ENCODE data around the gene PDGFRB.

Gene PDGFRB

DNA sequence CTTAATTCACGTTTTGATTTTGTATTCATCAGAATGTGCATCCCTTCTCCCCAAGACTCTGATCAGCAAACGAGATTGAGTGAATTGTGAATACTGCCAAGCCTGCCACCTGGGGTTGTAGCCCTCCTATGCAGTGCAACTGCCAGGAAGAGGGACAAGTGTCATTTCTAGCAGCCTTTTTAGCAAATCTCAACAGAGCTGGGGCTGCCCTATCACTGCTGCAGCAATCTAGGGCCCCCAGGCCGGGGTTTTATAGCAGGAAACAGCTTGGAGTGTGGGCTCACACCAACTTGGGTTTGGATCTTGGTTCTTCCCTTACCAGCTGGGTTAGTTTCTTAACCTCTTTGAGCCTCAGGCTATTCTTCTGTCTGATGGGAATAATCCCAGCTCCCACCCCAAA, 73.3 kb downstream of the PDGFRB start:
- H3K27ac ChIP-seq: no peak overlapping the region
- TF ChIP-seq, protein P1, sequence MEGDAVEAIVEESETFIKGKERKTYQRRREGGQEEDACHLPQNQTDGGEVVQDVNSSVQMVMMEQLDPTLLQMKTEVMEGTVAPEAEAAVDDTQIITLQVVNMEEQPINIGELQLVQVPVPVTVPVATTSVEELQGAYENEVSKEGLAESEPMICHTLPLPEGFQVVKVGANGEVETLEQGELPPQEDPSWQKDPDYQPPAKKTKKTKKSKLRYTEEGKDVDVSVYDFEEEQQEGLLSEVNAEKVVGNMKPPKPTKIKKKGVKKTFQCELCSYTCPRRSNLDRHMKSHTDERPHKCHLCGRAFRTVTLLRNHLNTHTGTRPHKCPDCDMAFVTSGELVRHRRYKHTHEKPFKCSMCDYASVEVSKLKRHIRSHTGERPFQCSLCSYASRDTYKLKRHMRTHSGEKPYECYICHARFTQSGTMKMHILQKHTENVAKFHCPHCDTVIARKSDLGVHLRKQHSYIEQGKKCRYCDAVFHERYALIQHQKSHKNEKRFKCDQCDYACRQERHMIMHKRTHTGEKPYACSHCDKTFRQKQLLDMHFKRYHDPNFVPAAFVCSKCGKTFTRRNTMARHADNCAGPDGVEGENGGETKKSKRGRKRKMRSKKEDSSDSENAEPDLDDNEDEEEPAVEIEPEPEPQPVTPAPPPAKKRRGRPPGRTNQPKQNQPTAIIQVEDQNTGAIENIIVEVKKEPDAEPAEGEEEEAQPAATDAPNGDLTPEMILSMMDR (conservative IDR thresholded peaks at IDR 0.05): no peak

DNA sequence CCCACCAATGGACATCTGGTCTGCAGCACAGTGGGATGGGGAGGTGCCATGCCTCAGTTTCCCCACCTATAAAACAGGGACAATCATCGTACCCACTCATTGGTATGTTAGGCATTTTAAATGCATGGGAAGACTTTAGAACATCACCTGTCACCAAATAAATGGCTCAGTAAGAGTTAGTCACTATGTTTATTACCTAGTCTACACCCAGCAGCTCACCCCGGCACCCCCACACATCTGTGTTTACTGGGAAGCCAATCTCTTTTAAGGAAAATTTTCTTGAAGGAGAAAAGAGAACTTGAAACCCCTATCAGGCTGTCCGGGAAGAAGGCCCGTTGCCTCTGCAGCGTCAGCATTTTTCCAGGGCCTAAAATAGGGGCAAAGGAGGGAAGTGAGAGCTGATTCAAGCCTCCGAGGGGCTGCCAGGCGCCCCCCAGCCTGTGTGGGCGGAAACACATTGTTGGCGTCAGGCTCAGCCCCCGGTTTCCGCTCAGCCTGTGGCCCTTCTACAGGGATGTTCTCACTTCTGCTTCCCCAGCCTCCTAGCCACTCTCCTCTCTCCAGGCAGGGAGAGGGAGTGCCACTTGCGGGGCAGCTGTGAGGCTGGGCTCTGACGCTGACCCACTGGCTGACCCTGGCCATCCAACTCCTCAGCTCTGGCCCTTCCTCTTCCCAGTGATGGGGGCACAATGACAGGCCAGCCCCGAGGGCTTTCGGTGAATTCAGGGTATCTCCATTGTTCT, 73.9 kb downstream of the PDGFRB start:
- TF ChIP-seq, protein P1 (conservative IDR thresholded peaks at IDR 0.05): no peak
- H3K27ac ChIP-seq: no peak overlapping the region

DNA sequence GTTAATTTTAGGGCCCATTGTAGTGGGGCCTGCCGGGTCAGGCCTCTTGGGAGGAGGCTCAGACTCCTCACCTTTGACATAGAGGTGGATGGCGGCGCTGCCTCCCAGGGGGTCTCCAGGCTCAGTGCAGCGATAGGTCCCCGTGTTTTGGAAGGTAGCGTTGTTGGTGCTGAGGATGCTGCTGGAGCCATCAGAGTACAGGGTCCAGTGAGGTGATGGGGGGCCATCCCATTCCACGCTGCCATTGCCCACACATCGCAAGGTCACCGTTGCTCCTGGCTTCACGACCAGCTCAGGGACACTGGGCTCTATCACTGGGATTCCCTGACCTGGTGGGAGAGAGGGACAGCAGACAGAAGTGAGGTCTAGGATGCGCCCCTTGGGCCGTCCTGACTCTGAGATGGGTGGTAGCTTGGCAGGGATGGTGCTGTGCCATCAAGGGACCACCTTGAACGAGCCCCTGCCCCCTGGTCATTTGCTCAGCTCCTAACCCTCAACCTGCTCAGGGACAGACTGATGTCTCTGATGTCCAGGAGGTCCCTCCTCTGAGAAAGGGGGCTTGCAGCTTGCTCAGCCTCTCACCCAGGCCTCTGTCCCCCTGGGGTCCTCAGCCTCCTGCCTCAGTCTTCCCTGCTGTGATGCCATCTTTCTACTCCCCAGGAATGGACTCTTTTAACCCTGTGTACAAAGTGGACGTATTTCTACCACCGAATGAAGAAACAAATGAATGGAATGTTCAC, 74.8 kb downstream of the PDGFRB start:
- H3K27ac ChIP-seq: no peak overlapping the region
- TF ChIP-seq, protein P1 (conservative IDR thresholded peaks at IDR 0.05): no peak

DNA sequence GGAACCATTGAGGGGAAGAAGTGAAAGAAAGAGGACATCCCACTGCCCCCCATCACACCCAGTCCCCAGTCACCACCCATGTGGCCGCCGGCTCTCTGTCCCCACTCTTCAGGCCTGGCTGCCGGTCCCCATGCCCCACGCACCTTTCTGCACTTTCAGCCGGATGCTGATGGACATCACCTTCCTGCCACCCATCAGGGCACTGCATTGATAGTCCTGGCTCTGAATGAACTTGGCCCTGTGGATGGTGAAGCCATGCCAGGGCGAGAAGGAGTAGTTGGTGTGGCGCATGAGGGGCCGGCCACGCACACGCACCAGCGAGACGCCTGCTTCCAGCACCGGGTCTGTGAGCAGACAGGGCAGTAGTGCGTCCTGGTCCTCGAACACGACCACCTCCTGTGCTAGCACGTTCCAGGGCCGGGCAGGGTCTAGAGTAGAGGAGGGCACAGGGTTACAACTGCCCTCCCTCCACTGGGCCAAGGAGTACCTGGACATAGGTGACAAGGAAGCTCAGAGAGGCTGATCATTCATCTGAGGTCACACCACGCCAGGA, 75.7 kb downstream of the PDGFRB start:
- no peak overlapping the region for H3K27ac ChIP-seq
- TF ChIP-seq, protein P1 (conservative IDR thresholded peaks at IDR 0.05): no peak

DNA sequence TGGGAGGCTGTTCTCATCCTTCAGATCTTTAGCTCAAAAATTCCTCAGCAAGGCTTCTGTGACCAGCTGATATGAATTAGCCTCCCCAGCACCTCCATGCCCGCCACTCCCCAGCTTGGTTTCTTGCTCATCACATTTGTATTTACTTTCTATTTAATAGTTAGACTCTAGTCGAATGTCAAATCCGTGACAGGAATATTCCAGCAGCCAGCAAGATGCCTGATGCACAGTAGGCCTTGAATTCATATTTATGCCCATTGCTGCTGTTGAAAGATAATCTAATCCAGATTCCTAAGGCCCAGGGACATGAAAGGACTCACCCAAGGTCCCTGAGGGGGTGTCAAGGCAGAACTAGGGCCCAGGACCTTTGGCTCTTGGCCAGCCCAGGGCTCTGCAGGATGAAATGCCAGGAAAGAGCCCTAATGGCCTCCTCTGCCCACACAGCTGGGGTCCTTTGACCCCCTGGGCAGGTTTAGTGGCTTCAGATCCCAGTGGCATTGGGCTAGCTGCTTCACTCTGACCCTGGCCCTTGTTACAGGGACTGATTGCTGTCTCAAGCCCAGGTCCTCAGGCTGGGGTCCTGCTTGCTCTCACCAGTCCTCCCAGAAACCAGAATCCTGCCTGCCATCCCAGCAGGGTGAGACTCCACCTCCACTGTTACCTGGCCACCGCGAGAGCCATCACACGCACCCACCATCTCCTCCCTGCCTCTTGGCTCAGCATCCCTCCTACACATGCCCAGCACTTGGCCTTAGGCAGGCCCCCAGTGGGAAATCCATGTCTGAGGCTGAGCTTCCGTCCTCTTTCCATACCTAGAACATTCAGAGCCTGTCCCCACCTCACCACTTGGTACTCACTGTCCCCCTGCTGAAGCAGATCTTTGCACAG, 76.6 kb downstream of the PDGFRB start:
- H3K27ac ChIP-seq: no peak overlapping the region

DNA sequence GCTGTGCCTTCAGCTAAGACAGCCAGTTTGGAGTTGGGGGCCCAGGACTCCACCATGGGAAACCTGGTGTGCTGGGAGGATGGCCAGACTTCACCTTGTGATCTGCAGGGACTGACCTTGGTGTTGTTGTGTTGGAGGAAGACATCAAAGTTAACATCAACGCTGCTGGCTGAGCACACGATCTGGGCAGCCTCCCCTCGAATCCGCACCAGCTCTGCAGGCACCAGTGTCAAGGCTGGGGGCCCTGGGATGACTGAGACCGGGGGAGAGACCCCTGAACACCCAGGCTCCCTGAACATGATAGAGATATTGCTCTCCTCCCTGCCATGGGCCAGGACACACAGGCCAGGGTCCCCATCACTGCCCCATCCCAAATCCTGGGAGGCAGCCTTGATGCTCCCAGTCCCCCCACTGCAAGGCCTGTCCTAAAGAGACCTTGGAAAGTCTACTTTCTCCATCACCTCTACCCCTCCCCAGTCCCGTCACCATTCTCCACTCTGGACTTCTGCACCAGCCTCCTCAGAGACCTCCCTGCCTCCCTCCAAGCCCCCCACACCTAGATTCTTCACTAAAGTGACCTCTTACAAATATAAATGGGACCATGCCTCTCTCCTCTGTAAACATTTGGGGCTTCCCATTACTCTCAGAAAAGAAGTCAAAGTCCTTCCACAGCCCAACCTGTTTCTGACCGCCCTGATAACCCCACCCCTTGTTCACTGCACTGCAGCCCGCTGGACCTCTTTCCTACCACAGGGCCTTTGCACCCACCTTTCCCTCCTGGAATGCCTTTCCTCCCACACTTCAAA, 77.4 kb downstream of the PDGFRB start:
- TF ChIP-seq, protein P1 (conservative IDR thresholded peaks at IDR 0.05): no peak
- H3K27ac ChIP-seq: no peak overlapping the region

More for the DNA sequence above, 76.6 kb downstream of the PDGFRB start:
- TF ChIP-seq, protein P1 (conservative IDR thresholded peaks at IDR 0.05): no peak

Measured in VCaP (cell line).